ENCODE results near the gene DEK.
"Not testable (repeated sequence)": the region's sequence is repeated elsewhere in the genome, so short reads cannot be mapped to it uniquely, and the experiment has no call there.

The DEK gene

DNA sequence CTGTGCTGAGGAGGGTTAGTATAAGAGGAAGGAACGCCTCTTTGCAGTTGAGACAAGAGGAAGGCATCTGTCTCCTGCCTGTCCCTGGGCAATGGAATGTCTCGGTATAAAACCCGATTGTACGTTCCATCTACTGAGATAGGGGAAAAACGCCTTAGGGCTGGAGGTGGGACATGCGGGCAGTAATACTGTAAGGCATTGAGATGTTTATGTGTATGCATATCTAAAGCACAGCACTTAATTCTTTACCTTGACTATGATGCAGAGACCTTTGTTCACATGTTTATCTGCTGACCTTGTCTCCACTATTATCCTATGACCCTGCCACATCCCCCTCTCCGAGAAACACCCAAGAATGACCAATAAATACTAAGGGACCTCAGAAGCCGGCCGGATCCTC, 37.2 kb downstream of the DEK start:
- H3K79me2 ChIP-seq (ENCODE audit: insufficient read depth, low read length) = peaks cover 37% of the 10 kb centered on the region
- H3K9me3 ChIP-seq (ENCODE audit: insufficient read depth, low read length); H3K9me2 ChIP-seq (replicated peaks; ENCODE audit: insufficient read depth, low read length); H3K4me2 ChIP-seq (ENCODE audit: low read depth, low read length, poor library complexity, severe bottlenecking); H3K9ac ChIP-seq (ENCODE audit: low read length); H3K27me3 ChIP-seq (ENCODE audit: low read length); H3K4me3 ChIP-seq (ENCODE audit: insufficient read depth, low read length, poor library complexity, severe bottlenecking); H3K27ac ChIP-seq (ENCODE audit: low read depth, low read length); H2AFZ ChIP-seq (ENCODE audit: low read depth, low read length, severe bottlenecking): not testable (repeated sequence)
- H3F3A ChIP-seq (ENCODE audit: insufficient read depth) = peaks cover 50% of the 10 kb centered on the region
- H4K20me1 ChIP-seq (ENCODE audit: low read depth, low read length) = peaks cover 50% of the 10 kb centered on the region
- H3K36me3 ChIP-seq (ENCODE audit: low read length) = peaks cover 58% of the 10 kb centered on the region

DNA sequence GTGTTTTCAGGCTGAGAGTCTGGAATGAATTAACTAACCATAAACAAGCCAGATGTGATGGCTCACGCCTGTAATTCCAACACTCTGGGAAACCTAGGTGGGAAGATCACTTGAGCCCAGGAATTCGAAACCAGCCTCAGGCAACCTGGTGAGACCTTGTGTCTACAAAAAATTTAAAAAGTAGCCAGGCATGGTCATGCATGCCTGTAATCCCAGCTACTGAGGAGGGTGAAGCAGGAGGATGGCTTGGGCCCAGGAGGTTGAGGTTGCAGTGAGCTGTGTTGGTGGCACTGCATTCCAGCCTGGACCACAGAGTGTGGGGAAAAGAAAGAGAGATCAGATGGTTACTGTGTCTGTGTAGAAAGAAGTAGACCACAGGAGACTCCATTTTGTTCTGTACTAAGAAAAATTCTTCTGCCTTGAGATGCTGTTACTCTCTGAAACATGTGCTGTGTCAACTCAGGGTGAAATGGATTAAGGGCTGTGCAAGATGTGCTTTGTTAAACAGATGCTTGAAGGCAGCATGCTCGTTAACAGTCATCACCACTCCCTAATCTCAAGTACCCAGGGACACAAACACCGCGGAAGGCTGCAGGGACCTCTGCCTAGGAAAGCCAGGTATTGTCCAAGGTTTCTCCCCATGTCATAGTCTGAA, 37.8 kb downstream of the DEK start:
- not testable (repeated sequence) for H3K27ac ChIP-seq (ENCODE audit: low read depth, low read length); H3K9ac ChIP-seq (ENCODE audit: low read length); H3K9me2 ChIP-seq (replicated peaks; ENCODE audit: insufficient read depth, low read length); H3K4me2 ChIP-seq (ENCODE audit: low read depth, low read length, poor library complexity, severe bottlenecking); H2AFZ ChIP-seq (ENCODE audit: low read depth, low read length, severe bottlenecking); H3K27me3 ChIP-seq (ENCODE audit: low read length); H3K4me3 ChIP-seq (ENCODE audit: insufficient read depth, low read length, poor library complexity, severe bottlenecking); H3K9me3 ChIP-seq (ENCODE audit: insufficient read depth, low read length)
- peaks cover 50% of the 10 kb centered on the region for H4K20me1 ChIP-seq (ENCODE audit: low read depth, low read length)
- peaks cover 57% of the 10 kb centered on the region for H3K36me3 ChIP-seq (ENCODE audit: low read length)
- peaks cover 56% of the 10 kb centered on the region for H3F3A ChIP-seq (ENCODE audit: insufficient read depth)
- H3K79me2 ChIP-seq (ENCODE audit: insufficient read depth, low read length) = peaks cover 31% of the 10 kb centered on the region

DNA sequence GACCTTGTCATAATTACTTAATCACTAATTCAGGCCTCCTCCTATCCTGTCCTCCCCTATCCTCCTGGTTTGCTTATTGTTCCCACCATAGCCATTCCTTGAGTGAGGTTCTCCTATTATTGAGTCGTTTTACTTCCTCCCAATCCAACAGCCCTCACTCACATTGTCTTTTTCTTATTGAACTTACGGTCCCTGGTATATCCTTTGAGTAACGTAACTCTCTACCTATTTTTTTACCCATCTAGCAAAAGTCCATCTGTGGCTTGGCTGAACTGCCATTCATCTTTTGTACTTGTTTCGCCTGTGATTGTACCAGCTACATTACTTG, 43.1 kb downstream of the DEK start:
- H3K9me2 ChIP-seq (replicated peaks; ENCODE audit: insufficient read depth, low read length) = no peaks in the 10 kb centered on the region
- H3K9ac ChIP-seq (ENCODE audit: low read length) = no peak overlapping the region
- H3K27ac ChIP-seq (ENCODE audit: low read depth, low read length) = no peak overlapping the region
- peaks cover 70% of the 10 kb centered on the region for H3F3A ChIP-seq (ENCODE audit: insufficient read depth)
- H3K4me2 ChIP-seq (ENCODE audit: low read depth, low read length, poor library complexity, severe bottlenecking) = no peak overlapping the region
- no peaks in the 10 kb centered on the region for H3K27me3 ChIP-seq (ENCODE audit: low read length)
- H3K9me3 ChIP-seq (ENCODE audit: insufficient read depth, low read length) = no peaks in the 10 kb centered on the region
- no peak overlapping the region for H2AFZ ChIP-seq (ENCODE audit: low read depth, low read length, severe bottlenecking)
- peaks cover 34% of the 10 kb centered on the region for H4K20me1 ChIP-seq (ENCODE audit: low read depth, low read length)
- TF ChIP-seq EZH2phosphoT487 (conservative IDR thresholded peaks at IDR 0.05; ENCODE audit: low read length) = no peak
- TF ChIP-seq, protein P1, sequence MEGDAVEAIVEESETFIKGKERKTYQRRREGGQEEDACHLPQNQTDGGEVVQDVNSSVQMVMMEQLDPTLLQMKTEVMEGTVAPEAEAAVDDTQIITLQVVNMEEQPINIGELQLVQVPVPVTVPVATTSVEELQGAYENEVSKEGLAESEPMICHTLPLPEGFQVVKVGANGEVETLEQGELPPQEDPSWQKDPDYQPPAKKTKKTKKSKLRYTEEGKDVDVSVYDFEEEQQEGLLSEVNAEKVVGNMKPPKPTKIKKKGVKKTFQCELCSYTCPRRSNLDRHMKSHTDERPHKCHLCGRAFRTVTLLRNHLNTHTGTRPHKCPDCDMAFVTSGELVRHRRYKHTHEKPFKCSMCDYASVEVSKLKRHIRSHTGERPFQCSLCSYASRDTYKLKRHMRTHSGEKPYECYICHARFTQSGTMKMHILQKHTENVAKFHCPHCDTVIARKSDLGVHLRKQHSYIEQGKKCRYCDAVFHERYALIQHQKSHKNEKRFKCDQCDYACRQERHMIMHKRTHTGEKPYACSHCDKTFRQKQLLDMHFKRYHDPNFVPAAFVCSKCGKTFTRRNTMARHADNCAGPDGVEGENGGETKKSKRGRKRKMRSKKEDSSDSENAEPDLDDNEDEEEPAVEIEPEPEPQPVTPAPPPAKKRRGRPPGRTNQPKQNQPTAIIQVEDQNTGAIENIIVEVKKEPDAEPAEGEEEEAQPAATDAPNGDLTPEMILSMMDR (IDR thresholded peaks at IDR 0.05; ENCODE audit: insufficient read depth, low read length, poor library complexity, severe bottlenecking) = no peak
- H3K4me3 ChIP-seq (ENCODE audit: insufficient read depth, low read length, poor library complexity, severe bottlenecking) = no peak overlapping the region
- H3K79me2 ChIP-seq (ENCODE audit: insufficient read depth, low read length) = peaks cover 5% of the 10 kb centered on the region; the same call in 1 of the 2 replicates
- H3K36me3 ChIP-seq (ENCODE audit: low read length) = peaks cover 44% of the 10 kb centered on the region

DNA sequence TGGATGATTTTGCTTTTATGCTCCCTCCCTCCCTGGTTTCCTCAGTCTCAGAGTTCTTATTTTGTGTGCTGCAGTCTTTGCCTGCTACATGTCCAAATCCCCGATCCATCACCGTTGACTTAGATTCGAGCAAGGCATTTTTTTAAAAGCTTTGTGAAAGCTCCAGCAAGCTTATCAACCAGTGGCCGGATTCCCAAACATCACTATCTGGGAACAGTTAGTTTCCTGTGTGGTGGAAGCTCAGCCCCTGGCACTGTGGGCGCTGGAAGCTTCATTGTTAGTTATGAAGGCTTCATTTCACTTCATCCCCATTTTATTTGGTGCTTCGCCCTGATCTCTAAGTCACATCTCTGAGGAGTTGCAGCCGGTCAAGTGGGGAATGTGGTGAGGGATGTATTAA, 44.7 kb downstream of the DEK start:
- Histone ChIP-seq H3F3A (ENCODE audit: insufficient read depth) (peaks cover 59% of the 10 kb centered on the region), H3K27me3 (ENCODE audit: low read length) (no peaks in the 10 kb centered on the region), H3K79me2 (ENCODE audit: insufficient read depth, low read length) (no peaks in the 10 kb centered on the region), H3K9me2 (replicated peaks; ENCODE audit: insufficient read depth, low read length) (no peaks in the 10 kb centered on the region), H3K36me3 (ENCODE audit: low read length) (peaks cover 27% of the 10 kb centered on the region), H3K27ac (ENCODE audit: low read depth, low read length) (no peak overlapping the region), H3K4me3 (ENCODE audit: insufficient read depth, low read length, poor library complexity, severe bottlenecking) (no peak overlapping the region), H2AFZ (ENCODE audit: low read depth, low read length, severe bottlenecking) (no peak overlapping the region), H3K9ac (ENCODE audit: low read length) (no peak overlapping the region), H4K20me1 (ENCODE audit: low read depth, low read length) (peaks cover 19% of the 10 kb centered on the region), H3K4me2 (ENCODE audit: low read depth, low read length, poor library complexity, severe bottlenecking) (no peak overlapping the region), H3K9me3 (ENCODE audit: insufficient read depth, low read length) (no peaks in the 10 kb centered on the region)
- TF ChIP-seq, protein P1 (IDR thresholded peaks at IDR 0.05; ENCODE audit: insufficient read depth, low read length, poor library complexity, severe bottlenecking) = no peak
- no peak for TF ChIP-seq EZH2phosphoT487 (conservative IDR thresholded peaks at IDR 0.05; ENCODE audit: low read length)
